PC-3 (cell line): ENCODE data around the gene VASH2. TPM values are rescaled to one million over a fixed set of nuclear protein-coding genes. Genes with fewer than 3 reads are reported as not detected.

Experiments
- ATAC-seq: fragments of 200-7000 bp; cut with Tn5 transposase; 2 replicates; pipeline ENCODE4 v1.9.1; 2020; ENCODE audit warnings: mild to moderate bottlenecking, moderate library complexity
- BruUV-seq: library from RNA; stranded (reverse); fragments of 400-500 nt; replicated peaks from 2 replicates; lab custom pipeline; 2021; lab: Mats Ljungman, UMichigan
- CTCF ChIA-PET: fragments of 300-600 bp; sonication (Branson Sonifier 250); formaldehyde crosslinking; loops from one replicate; lab custom pipeline; 2022; ENCODE audit warnings: antibody characterized with exemption; lab: Charles Lee
- POLR2A ChIA-PET: fragments of 300-600 bp; sonication (Branson Sonifier 250); formaldehyde crosslinking; loops from one replicate; lab custom pipeline; 2022; ENCODE audit warnings: antibody characterized with exemption; ENCODE audit not compliant: unreplicated experiment; lab: Charles Lee
- DNase-seq: peaks from one replicate; pipeline ENCODE4 v3.0.0-alpha.2; 2015
- H2AFZ ChIP-seq: fragments of 300-600 bp; sonication (generic); 2 replicates; pipeline ENCODE4 v1.6.0; 2016; ENCODE audit warnings: antibody characterized with exemption, low read length
- H3F3A ChIP-seq: fragments of 300-600 bp; sonication (generic); one replicate; pipeline ENCODE4 v1.6.0; 2017; ENCODE audit warnings: antibody characterized with exemption, low read length, control low read depth, mild to moderate bottlenecking; ENCODE audit not compliant: unreplicated experiment
- H3K27ac ChIP-seq: fragments of 300-600 bp; sonication (generic); 2 replicates; pipeline ENCODE4 v1.5.1; 2016; ENCODE audit warnings: mild to moderate bottlenecking, low read length
- H3K27me3 ChIP-seq: fragments of 300-600 bp; sonication (generic); 2 replicates; pipeline ENCODE4 v1.6.1; 2016; ENCODE audit warnings: low read length, mixed read lengths
- H3K36me3 ChIP-seq: fragments of 300-600 bp; sonication (generic); 2 replicates; pipeline ENCODE4 v1.6.1; 2016; ENCODE audit warnings: low read depth, mixed run types, low read length, mixed read lengths
- H3K4me1 ChIP-seq: fragments of 300-600 bp; sonication (generic); 2 replicates; pipeline ENCODE4 v1.5.1; 2016; ENCODE audit warnings: low read length; ENCODE audit not compliant: insufficient read depth
- H3K4me2 ChIP-seq: fragments of 300-600 bp; sonication (generic); 2 replicates; pipeline ENCODE4 v1.6.0; 2016; ENCODE audit warnings: low read length
- H3K4me3 ChIP-seq: fragments of 300-600 bp; sonication (generic); 2 replicates; pipeline ENCODE4 v1.5.1; 2016; ENCODE audit warnings: mild to moderate bottlenecking, low read length, mixed read lengths
- H3K79me2 ChIP-seq: fragments of 300-600 bp; sonication (generic); 2 replicates; pipeline ENCODE4 v1.6.1; 2017; ENCODE audit warnings: low read length, mixed read lengths
- H3K9ac ChIP-seq: fragments of 300-600 bp; sonication (generic); 2 replicates; pipeline ENCODE4 v1.6.0; 2016; ENCODE audit warnings: mild to moderate bottlenecking, low read length
- H3K9me2 ChIP-seq: fragments of 300-600 bp; sonication (generic); replicated peaks from 2 replicates; pipeline ENCODE4 v1.6.1; 2016; ENCODE audit warnings: mixed run types, low read length, mixed read lengths
- H3K9me3 ChIP-seq: fragments of 300-600 bp; sonication (generic); 2 replicates; pipeline ENCODE4 v1.6.1; 2016; ENCODE audit warnings: low read length, mixed read lengths
- H4K20me1 ChIP-seq: fragments of 300-600 bp; sonication (generic); 2 replicates; pipeline ENCODE4 v1.6.1; 2016; ENCODE audit warnings: low read length, mixed read lengths
- EZH2 ChIP-seq: fragments of 300-600 bp; sonication (generic); IDR thresholded peaks from one replicate; pipeline ENCODE4 v1.6.1; 2017; ENCODE audit warnings: antibody characterized with exemption, mild to moderate bottlenecking, low read length; ENCODE audit not compliant: unreplicated experiment
- EZH2phosphoT487 ChIP-seq: fragments of 300-600 bp; sonication (generic); IDR thresholded peaks from 2 replicates; pipeline ENCODE4 v1.6.1; 2018; ENCODE audit warnings: mild to moderate bottlenecking, antibody characterized with exemption, low read length, borderline replicate concordance
- intact Hi-C: fragments of 100-400 bp; cut with micrococcal nuclease; formaldehyde crosslinking; loops from 2 replicates; pipeline ENCODE4 v1.9.0; 2023
- total RNA-seq: library from RNA; depleted of rRNA; stranded (reverse); fragments of >200 nt; gene quantifications from 2 replicates; pipeline ENCODE4 v1.2.3, GENCODE V29; 2014
- TF ChIP-seq, protein P1 (sequence below): fragments of 300-600 bp; sonication (generic); conservative IDR thresholded peaks from 2 replicates; pipeline ENCODE4 v1.5.1; 2017; ENCODE audit warnings: antibody characterized with exemption, low read depth, mild to moderate bottlenecking, low read length

Gene VASH2
- total RNA-seq, 1 experiment from 2014 or later, result 4.7 TPM

DNA sequence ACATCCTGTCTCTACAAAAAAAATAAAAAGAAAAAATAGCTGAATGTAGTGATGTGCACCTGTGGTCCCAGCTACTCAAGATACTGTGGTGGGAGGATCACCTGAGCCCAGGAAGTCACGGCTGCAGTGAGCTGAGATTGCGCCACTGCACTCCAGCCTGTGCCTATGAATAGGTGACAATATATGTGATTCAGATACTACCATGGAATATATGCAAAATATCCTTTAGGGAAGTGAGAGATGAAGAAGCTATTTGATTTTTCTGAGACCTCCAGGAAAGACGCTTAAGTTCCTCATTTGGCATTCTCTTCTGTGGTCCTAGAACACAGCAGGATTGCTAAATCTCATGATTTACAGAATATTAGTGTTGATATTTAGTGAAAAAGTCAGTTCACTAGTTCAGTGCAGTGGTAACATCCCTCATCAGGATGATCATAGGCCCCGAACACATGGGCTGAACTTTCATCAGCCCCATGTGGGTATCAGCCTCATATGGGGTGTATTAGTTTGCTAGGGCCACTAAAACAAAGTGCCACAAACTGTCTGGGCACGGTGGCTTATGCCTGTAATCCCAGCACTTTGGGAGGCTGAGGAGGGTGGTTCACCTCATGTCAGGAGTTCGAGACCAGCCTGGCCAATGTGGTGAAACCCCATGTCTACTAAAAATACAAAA, 6.0 kb upstream of the VASH2 start:
- TF ChIP-seq, protein P1, sequence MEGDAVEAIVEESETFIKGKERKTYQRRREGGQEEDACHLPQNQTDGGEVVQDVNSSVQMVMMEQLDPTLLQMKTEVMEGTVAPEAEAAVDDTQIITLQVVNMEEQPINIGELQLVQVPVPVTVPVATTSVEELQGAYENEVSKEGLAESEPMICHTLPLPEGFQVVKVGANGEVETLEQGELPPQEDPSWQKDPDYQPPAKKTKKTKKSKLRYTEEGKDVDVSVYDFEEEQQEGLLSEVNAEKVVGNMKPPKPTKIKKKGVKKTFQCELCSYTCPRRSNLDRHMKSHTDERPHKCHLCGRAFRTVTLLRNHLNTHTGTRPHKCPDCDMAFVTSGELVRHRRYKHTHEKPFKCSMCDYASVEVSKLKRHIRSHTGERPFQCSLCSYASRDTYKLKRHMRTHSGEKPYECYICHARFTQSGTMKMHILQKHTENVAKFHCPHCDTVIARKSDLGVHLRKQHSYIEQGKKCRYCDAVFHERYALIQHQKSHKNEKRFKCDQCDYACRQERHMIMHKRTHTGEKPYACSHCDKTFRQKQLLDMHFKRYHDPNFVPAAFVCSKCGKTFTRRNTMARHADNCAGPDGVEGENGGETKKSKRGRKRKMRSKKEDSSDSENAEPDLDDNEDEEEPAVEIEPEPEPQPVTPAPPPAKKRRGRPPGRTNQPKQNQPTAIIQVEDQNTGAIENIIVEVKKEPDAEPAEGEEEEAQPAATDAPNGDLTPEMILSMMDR, result no peak
- no peak for TF ChIP-seq EZH2phosphoT487
- no peak for TF ChIP-seq EZH2
- Histone ChIP-seq H3K4me2 (no peak overlapping the region), H3F3A (no peaks in the 10 kb centered on the region), H3K27me3 (no peaks in the 10 kb centered on the region), H3K79me2 (no peaks in the 10 kb centered on the region), H3K36me3 (no peaks in the 10 kb centered on the region), H3K9me3 (no peaks in the 10 kb centered on the region), H3K27ac (no peak overlapping the region), H3K4me3 (no peak overlapping the region), H3K4me1 (no peaks in the 10 kb centered on the region), H4K20me1 (no peaks in the 10 kb centered on the region), H2AFZ (no peak overlapping the region), H3K9ac (no peak overlapping the region), H3K9me2 (no peaks in the 10 kb centered on the region)
- ATAC-seq (no peak), DNase-seq (no peak)
- ChIA-PET CTCF (no interaction called here), POLR2A (interaction anchor here (0.6 kb wide), 1 partner anchor 67 kb away, joined by 3 read pairs; no protein-coding TSS in a partner anchor)
- BruUV-seq, result no TSS peak
- intact Hi-C loops, result no loop called here

DNA sequence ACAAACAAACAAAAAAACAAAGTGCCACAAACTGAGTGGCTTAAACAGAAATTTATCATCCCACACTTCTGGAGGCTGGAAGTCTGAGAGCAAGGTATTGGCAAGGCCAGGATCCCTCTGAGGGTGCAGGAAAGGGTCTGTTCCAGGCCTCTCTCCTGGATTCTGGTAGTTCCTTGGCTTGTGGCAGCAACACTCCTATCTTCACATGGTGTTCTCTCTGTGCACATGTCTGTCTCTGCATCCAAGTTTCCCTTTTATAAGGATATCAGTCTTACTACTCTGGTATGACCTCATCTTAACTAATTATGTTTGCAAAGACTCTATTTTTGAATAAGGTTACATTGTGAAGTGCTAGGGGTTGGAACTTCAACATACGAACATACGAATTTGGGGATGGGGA, 5.3 kb upstream of the VASH2 start:
- H3K9ac ChIP-seq, result no peak overlapping the region
- TF ChIP-seq, protein P1, result no peak
- TF ChIP-seq EZH2 (no peak), EZH2phosphoT487 (no peak)
- no peak overlapping the region for H3K27ac ChIP-seq
- no peaks in the 10 kb centered on the region for H3K9me3 ChIP-seq
- no TSS peak for BruUV-seq
- DNase-seq (no peak), ATAC-seq (no peak)
- H3K4me2 ChIP-seq, result no peak overlapping the region
- no peaks in the 10 kb centered on the region for H4K20me1 ChIP-seq
- no peaks in the 10 kb centered on the region for H3K27me3 ChIP-seq
- H3K9me2 ChIP-seq, result no peaks in the 10 kb centered on the region
- CTCF ChIA-PET, result no interaction called here
- no peak overlapping the region for H2AFZ ChIP-seq
- no peaks in the 10 kb centered on the region for H3K36me3 ChIP-seq
- POLR2A ChIA-PET, result no interaction called here
- H3F3A ChIP-seq, result no peaks in the 10 kb centered on the region
- no peaks in the 10 kb centered on the region for H3K79me2 ChIP-seq
- intact Hi-C loops, result no loop called here
- H3K4me3 ChIP-seq, result no peak overlapping the region
- H3K4me1 ChIP-seq, result peaks cover 4% of the 10 kb centered on the region; the same call in 1 of the 2 replicates

DNA sequence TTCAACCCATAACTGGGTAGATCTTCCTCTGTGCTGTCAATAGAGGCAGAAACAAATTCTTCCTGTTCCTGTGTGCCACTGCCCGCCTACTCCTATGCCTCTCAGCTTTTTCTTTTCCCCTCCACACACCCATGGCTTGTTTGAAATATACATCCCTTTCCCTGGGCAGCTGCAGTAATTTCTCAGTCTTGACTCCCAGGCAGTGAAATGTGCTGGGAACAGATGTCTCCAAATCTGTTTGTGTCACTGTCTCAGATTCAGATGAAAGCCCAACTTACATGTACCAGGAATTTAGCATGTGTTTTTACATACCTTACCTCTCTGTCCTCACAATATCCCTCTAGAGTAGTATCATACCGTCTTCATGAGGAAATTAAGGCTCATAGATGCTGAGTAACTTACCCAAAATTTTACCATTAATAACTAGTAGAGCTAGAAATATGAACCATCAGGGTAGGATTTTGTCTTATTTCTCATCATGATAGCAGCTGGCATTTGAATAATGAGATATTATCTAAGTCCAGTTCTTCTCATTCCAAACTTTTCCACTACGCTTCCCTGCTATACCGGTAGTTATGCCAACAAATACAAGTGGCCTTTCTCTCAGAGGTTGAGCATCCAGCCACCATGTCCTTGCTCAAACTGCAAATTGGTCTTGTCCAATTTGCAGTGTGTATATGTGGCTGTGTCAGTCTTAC, 4.7 kb upstream of the VASH2 start:
- Histone ChIP-seq H3F3A (no peaks in the 10 kb centered on the region), H3K36me3 (no peaks in the 10 kb centered on the region), H4K20me1 (no peaks in the 10 kb centered on the region), H3K4me3 (no peak overlapping the region), H3K4me2 (no peak overlapping the region), H3K9me3 (no peaks in the 10 kb centered on the region), H3K27me3 (no peaks in the 10 kb centered on the region), H3K4me1 (peaks cover 5% of the 10 kb centered on the region; the same call in 1 of the 2 replicates), H3K79me2 (no peaks in the 10 kb centered on the region), H2AFZ (no peak overlapping the region), H3K9me2 (no peaks in the 10 kb centered on the region), H3K9ac (no peak overlapping the region), H3K27ac (no peak overlapping the region)
- ATAC-seq, result no peak
- DNase-seq, result no peak
- ChIA-PET POLR2A (no interaction called here), CTCF (no interaction called here)
- BruUV-seq, result no TSS peak
- TF ChIP-seq, protein P1, result no peak
- TF ChIP-seq EZH2phosphoT487 (no peak), EZH2 (no peak)
- intact Hi-C loops, result no loop called here
